ENCODE data around the gene ANKS6.

ANKS6 gene

DNA sequence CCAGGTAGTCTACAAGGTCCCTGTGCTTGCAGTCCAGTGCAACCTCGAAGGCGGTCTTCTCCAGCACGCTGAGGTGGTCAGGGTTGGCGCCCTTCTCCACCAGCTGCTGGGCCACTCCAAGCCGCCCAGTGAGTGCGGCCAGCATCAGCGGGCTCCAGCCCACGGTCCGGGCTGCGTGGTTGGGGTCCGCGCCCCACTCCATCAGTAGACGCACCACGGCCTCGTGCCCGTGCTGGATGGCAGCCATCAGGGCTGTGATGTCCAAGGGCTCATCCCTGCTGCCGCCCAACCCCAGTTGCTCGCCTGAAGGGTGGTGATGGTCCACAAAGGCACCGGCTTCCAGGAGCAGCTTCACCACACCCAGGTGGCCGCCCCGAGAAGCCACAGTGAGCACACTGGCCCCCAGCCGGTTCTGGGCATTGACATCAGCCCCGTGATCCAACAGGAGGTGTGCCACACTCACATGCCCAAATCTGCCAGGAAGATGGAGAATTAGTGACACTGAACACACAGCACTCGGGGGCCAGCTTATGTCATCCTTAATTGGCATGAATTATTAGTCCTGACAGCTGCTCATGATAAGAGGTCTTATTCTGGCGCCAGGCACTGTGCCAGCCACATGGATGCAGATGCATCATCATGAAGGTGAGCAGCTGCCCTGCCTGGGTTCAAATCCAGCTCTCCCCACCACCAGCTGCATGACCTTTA, 6.1 kb downstream of the ANKS6 start:
- DNase-seq: no peak

DNA sequence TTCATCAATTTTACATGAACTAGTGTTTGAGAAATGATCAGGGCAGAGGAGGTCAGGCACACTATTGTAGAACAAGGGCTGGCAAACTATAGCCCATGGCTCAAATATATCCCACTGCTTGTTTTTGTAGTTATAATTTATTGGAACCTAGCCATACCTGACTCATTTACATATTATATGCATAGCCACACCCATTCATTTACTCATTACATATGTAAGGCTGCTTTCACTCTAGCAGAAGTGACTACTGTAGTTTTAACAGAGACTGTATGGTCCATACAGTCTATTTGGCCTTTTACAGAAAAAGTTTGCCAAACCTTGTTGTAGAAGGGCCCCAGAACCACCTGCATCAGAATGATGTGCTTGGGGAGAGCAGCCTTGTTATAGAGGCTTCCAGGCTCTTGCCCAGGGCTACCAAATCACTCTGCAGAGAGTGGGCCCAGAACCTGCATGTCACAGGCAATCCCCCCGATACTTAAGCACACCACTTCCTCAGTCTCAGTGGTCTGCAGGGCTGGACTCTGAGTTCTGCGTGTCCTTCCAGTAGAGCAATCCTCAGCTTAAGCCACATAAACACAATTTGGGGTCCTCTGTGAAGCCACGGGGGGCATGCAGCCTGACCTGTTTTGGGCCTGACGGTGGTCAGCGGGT, 6.7 kb downstream of the ANKS6 start:
- DNase-seq: no peak

DNA sequence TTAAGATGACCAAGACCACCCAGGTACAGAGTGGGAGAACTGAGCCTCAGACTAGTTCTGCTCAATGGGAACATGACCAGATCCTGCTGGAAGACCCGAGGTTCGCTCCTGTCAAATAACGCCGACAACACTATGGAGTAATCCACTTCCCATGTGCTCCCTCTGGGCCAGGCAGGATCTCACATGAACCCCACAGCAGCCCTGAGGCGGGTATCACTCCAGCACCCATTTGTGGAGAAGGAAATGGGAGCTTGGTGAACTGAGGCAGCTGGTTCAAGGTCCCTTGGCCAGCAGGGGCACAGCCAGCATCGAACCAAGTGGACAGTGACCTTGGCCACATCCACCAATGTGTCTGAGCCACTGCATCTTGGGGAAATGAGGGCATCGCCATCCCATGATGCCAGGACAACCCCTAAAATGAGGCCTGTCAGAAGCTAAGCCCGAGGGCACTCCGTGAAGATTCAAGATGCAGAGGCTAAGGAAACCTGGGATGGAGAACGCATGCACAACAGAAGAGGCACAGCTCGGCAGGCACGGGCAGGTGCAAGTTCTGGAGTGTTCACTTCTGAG, 8.5 kb downstream of the ANKS6 start:
- no peak for DNase-seq

DNA sequence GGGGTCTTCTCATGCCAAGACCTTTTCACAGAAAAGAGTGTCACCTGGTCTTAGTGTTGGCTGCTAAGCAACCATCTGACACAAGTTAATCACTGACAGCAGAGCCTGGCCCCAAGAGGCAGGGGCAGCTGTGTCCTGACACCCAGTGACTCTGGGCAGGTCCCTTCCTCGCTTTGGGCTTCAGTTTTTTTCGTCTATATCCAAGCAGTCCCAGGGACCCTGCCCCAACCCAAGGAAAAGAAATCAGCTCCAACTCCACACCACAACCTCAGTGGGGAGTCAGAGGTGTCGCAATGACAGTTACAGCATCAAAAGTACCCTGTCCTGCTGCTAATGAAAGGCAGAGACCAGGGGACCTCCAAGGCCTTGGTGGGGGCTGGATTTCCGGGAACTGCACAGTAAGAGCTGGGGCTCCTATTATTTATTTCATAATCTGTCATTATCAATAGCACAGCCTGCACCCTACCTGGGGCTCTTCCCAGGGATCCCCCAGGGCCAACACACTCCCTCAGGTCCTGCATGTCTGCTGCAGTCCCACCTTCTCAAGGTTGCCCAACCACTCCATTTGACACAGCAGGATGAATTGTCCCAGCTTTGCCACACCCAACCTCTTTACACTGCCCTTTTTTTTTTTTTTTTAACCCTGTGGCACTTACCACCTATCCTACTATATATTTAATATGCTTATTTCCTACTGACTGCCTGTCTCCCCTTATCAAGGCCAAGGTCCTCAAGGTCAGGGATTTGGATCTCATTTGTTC, 9.4 kb downstream of the ANKS6 start:
- no peak for DNase-seq

DNA sequence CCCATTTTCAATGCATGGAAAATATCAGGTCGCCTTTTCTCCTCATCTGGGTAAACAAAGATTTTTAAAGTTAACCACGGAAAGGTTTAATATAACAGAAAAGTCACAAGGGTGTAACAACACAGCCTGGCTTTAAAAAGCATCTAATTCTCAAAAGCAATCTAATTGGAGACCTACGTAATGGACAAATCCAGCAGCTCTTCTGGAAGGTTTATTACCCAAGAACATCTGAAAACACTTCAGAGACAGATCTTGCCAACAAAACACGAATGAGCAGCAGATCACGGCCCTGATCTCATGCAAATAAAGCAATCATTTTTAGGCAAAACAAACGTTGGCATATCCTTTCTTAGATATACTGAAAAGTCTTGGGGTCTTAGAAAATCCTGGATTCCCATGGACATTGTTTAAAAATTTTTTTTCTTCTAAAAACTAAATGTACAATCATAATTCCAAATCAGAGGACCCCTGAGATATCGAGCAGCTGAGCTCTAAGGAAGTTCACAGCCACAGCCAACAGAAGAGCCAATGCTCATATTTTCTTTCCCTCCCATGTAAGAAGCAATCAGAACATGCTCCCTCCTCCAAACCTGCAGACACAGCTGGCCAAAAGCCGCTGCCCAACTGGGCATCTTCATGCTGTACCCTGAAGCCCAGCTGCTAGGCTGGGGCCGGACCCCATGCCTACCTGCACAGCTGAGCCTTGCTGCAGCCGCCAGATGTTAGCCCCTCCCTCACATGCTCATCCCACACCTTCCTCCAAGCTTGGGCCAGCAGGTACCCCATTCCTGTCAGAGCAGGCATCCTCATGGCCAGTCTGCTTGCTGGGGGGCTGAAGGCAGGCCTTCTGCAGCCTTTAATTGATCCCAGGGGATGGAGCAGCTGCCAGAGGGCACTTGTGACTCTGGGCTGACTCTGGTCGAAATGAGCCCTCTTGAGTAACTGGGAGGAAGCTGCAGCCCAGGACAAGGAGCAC, 11.2 kb downstream of the ANKS6 start:
- DNase-seq: no peak

DNA sequence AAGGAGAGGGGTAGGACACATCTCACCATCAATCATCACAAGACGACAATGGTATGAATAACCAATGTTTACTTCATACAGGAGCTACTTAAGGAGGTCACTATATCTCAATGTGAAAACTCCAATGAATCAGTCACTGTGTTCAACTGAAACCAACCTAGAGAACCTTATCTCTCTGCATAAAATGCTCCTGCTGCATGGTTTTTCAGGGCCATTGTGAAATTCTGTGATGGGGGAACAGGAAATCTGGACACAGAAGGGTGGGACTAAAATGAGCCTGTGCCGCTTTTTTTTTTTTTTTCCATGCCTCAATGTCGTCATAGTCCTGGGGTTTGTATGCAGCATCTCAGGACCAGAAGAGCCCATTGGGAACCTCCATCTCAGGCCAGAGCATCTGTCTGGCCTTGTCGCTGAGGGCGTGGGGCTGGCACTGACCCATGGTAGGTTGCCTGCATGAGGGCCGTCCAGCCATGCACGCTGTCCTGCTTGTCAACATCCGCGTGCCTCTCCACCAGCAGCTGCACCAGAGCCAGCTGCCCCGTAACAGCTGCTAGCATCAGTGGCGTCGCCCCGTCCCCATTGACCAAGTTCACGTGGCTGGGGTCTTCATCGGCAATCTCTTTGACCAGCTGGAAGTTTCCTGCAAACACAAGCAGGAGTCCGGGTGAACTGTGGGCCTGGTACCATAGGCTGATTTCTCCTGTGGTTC, 12.7 kb downstream of the ANKS6 start:
- no peak for DNase-seq

DNA sequence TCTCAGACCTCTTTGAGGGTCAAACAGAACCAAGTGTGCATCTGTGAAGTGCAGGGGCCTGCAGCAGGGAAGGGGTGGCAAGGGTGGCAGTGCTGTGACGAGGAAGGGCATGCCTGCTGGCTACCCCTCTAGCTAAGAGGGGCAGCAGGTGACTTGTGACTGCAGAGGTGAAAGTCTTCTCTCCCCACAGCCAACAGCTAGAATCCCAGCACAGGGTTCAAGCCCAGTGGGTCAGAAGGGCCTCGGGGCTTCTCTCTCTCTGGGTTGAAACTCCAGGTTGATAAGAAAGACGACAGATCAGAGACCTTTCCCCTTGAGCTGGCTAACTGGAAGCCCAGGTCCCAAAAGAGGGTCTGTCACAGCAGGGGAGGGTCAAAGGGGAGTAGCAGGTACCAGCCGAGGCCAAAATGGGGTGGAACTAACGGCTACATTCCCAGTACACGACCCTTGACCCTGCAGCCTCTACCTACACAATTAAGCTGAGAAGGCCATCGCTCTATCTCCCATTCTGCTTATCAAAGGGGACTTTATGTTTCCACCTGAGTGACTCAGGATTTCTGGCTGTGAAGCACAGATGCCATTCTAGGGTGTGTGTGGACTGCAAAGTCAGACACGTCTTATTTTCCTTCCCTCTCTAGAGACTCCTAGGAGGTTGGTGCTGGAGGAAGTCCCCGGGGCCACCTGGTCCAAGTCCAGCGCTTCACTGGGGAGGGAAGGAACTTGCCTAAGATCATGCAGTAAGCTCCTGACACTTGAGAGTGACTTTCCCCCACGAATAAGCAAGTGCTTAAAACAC, 14.6 kb downstream of the ANKS6 start:
- DNase-seq: no peak

DNA sequence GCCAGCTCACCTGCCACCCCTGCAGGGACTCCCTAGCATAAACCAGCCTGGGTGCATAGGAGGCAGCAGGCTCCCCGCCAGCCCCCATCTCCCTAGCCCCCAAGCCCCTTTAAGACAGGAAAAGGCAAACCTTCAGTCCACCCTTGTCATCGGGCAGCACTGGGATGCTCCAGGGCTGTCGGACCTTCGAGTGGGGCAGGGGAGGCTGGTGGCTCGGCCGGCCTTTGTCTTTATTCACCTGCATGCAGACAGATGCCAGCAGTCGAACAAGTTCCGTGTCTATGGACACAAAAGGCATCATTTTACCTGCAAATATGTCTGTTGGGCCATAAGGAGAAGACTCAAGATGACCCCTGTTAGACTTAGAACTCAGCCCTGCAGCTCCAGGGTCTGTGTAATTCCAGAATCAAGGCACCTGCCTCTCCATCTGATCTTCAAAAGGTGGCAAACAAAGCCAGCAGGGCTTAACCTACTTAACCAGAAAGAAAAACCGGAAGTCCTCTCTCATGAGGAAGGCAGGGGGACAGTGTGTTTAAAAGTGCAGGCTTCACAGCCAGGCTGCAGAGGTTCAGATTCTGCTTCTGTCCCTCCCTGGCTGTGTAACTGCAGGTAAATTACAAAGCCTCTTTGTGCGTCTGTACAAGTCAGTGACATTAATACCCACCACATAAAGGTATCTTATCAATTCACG, 16.2 kb downstream of the ANKS6 start:
- no peak for DNase-seq

DNA sequence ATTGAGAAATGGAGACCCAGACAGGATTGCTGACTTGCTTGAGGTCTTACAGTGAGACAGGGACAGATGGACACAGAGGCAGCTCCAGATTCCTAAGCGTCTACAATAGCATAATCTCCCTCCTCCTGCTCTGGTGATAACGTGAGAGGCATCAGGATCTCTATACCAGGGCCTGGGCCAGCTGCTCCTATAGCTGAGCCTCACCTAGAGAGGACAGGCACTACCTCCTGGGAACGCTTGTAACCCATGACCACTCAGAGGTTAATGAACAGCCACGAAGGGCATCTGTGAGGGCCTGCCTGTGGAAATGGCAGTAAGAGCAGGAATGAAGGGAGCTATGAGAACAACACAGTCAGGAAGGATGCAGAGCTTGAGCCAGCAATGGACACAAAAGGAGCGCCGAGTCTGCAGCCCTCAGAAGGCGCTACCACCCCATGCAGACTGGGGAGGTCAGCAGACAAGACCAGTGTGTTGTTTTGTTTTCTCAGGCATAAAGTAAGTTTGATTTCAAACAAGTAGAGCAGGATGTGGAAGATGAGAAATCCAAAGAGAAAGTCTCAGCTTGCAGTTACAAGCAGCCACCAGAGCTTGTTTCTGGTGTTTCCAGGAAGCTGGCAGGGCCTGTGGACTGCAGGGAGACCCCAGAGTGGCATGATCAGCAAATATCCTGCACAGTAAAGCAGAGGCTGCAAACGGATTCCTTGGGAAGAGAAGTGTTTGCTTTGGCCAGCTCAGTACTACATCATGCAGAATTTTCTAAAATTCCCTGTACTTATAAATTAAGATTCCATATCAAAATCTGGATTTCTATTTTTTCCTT, 17.4 kb downstream of the ANKS6 start:
- DNase-seq: no peak

DNA sequence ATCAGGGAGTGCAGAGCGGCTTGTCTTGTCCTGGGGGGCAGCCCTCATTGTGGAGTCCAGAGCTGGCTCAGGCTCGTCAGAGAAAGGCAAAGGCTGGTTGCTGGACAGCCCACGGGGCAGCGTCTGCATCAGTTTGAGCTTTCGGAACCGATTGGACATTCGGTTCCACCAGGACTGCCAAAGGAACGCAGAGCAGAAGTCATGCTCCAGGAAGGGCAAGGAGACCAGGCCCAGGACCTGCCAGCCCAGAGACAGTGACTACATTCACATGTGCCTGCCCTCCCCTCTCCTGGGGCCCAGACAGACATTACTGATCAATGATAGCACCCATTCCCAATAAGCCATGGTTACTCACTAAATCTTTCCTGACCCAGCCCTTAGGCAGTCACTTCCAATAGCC, 18.1 kb downstream of the ANKS6 start:
- no peak for DNase-seq

DNA sequence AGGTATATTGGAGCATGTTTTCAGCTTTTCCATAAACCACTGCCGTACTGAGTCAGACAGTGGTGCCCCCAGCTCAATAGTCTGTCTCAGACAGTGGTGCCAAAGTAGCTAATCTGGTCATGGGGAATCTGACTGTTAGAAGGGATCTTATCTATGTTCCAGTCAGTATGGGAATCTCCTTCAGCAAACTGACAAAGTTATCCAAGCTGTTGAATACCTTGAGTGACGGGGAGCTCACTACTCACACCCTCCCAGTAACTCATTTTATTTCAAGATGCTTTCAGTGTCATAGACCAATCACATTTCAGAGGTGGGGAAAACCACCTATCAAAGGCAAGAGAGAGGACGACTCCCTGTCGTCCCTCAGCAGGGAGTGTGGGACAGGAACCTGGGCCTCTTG, 18.7 kb downstream of the ANKS6 start:
- DNase-seq: no peak

DNA sequence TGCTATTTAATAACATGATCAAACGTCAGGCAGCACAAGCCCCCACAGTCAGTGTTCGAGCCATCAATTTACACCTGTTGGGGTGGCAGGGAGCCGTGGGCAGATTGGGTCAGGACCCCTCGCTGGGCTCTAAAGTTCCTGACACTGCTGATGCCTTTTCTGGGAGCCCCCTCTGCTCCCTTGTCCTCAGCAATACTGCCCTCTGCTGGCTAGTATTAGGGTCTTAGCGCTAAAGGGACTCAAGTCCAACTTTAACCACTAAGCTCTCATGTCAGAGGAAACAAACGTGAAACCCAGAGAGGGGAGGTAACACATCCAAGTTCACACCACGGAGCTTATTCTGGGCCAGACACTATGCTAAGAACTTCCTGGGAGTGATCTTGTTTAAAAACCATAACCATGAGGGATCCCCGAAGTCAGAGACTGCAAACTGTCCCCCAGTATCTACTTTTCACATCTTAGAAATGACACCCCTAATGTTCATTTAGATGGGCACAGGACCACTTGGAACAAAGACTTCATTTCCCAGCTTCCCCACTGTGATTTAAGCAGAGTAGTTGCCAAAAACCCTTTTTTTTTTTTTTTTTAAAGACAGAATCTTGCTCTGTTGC, 20.4 kb downstream of the ANKS6 start:
- no peak for DNase-seq

DNA sequence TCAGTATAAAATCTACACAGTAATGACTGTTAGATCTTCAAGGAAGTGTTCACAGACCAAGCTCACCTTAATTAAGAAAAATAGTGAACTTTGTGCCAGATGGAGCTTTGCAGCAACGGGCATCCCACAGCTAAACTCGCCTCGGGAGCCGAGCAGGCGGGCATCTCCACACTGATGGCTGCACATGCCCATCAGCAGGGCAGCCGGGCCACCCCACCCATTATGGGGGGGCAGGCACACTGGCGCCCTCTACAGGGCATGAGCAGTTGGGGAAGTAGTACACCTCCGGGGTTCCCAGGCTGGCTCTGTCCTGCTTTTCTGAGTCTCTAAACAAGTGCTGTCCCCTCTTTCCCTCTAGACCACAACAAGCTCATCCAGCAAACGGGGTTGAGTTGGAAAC, 21.6 kb downstream of the ANKS6 start:
- no peak for DNase-seq

DNA sequence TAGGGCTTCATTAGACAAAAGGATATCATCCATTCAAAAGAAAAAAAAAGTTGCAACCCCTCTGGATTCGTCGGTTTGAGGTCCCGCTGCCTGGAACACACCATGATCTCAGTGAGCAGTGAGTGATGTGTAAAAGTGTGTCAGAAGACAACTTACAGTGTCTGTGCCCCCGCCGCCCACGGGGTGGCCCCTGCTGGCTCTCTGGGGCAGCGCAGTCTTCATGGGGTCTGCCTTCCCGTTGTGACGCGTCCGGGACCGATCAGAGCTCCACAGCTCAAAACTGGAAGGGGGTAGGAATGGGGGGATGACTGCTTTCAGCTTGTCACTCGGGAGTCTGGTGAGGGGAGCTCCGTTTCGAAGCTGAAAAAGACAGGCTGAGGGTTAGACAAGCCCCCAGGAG, 22.6 kb downstream of the ANKS6 start:
- DNase-seq: no peak

DNA sequence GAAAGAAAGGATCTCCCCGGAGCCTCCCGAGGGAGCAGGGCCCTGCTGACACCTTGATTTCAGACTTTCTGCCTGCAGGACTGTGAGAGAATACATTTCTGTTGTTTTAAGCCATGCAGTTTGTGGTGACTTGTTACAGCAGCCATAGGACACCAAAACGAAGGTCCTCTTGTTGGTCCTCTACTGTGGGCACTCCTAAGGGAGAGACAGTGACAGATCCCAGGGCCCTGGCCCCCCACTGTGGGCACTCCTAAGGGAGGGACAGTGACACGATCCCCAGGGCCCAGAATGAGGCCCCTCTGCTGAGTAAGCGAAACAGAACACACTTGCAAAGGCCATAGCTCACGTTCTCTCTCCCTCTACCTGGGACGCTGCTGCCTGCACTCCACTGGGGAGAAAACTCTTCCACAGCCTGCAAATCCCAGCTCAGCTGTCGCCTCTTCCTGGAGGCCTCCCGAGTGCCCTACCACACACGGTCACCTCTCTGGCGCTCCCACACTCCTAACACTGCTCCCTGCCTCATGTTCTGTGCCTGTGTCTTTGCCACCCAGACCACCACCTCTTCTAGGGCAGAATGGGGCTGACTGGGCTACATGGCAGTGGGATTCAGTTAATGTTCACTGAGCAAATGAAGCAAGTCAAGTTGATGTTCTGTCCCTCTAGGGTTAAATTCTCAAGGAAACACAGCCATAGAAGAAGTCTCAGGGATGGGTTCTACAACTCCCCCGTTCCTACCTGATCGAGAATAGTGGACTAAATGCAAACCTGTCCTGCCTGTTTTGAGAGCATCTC, 23.8 kb downstream of the ANKS6 start:
- no peak for DNase-seq

DNA sequence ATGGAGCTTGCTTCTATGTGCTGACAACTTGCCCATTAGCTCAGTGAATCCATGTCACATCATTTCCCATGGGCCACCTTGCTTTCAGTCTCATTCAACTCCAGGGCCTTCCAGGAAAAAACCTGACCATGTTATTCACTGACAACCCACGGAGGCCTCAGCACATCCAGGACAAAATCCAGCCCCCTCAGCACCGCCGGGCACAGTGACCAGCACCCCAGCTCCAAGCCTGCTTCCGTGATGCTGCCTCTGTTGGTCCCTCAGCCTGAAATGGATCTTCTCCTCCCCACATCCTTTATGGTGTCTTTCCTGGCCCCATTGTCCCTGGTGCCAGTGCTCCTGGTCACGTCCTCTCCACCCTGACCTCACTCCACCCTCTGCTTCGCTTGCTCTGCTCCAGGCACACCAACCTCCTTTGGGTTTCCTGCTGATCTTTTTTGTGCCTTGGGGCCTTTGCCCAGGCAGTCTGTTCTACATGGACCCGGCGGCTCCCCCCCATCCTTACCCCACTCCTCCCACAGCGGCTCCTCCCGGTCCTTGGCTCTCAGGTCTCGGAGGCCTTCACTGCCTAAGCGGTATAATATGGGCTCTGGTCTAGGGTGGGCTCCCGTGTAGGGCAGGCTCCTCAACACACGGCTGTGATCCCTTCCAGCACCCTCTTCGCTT, 25.0 kb downstream of the ANKS6 start:
- DNase-seq: no peak

DNA sequence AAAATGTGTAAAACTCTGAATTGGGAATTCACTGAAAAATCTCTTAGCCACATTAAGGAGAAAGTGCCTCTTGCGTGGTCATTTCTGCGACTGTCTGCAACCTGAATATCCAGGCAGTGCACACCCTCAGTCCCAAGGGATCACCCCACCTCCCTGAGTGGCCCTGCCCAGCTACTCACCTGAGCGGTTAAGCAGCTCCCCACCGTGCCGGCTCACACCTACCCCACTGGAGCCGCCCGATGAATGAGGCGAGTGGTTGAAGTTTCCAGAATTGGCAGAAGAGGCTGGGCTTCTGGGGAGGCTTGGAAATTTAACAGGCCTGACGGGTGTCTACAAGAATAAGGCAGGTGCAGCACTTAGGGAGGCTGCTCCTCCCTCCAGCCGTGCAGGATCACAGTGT, 25.6 kb downstream of the ANKS6 start:
- DNase-seq: no peak

DNA sequence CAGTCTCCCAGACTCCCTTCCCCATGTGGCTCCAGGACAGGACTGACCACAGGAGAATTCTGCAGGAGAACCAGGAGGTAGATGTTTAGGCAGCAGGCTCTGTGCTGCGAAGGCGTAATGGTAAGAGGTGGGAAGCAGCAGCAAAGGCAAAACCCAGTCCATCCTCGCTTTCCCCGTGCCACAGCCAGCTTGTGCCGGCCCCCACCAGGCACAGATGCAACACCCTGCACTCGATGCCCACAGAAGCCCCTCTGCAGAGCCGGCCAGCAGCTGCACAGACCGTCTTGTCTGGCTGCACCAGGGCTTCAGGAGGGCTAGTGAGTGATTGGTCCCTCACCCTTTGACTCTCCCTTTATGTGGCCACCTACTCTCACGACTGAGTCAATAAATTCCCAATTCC, 28.0 kb downstream of the ANKS6 start:
- DNase-seq: no peak
